IPS-NIHi7 (cell line): ENCODE data around the gene GALNT10.

ENCODE experiments used
- DNase-seq: peaks from one replicate; pipeline ENCODE4 v3.0.0; 2012; ENCODE audit warnings: mixed read lengths; ENCODE audit errors: extremely low spot score

The GALNT10 gene

GRCh38 chr5:154267516-154267915 is 77.0 kb downstream of the GALNT10 start:
- no peak for DNase-seq

GRCh38 chr5:154268073-154268472 is 77.5 kb downstream of the GALNT10 start:
- no peak for DNase-seq

GRCh38 chr5:154269414-154269813 is 78.9 kb downstream of the GALNT10 start:
- no peak for DNase-seq

GRCh38 chr5:154271466-154271865 is 80.9 kb downstream of the GALNT10 start:
- no peak for DNase-seq

- no peak for DNase-seq
Measured at GRCh38 chr5:154271936-154272514, 81.5 kb downstream of the GALNT10 start.

- no peak for DNase-seq
Measured at GRCh38 chr5:154273028-154273617, 82.6 kb downstream of the GALNT10 start.

- DNase-seq: no peak
Measured at GRCh38 chr5:154273963-154274827, 83.7 kb downstream of the GALNT10 start.

- no peak for DNase-seq
Measured at GRCh38 chr5:154274828-154275185, 84.3 kb downstream of the GALNT10 start.

GRCh38 chr5:154275566-154275965 is 85.0 kb downstream of the GALNT10 start:
- DNase-seq: no peak

GRCh38 chr5:154276261-154276972 is 85.9 kb downstream of the GALNT10 start:
- no peak for DNase-seq

- DNase-seq: no peak
Measured at GRCh38 chr5:154276973-154277331, 86.4 kb downstream of the GALNT10 start.

- no peak for DNase-seq
Measured at GRCh38 chr5:154277499-154277898, 87.0 kb downstream of the GALNT10 start.

GRCh38 chr5:154278186-154278585 is 87.7 kb downstream of the GALNT10 start:
- no peak for DNase-seq

- DNase-seq: no peak
Measured at GRCh38 chr5:154278908-154279307, 88.4 kb downstream of the GALNT10 start.

GRCh38 chr5:154284433-154284832 is 93.9 kb downstream of the GALNT10 start:
- no peak for DNase-seq

- no peak for DNase-seq
Measured at GRCh38 chr5:154285661-154286408, 95.3 kb downstream of the GALNT10 start.

- peak; percentile 18 for DNase-seq
Measured at GRCh38 chr5:154286557-154286956, 96.0 kb downstream of the GALNT10 start.

GRCh38 chr5:154287136-154287535 is 96.6 kb downstream of the GALNT10 start:
- peak; percentile 62 for DNase-seq

GRCh38 chr5:154288145-154288544 is 97.6 kb downstream of the GALNT10 start:
- DNase-seq: no peak

- no peak for DNase-seq
Measured at GRCh38 chr5:154291917-154292316, 101.4 kb downstream of the GALNT10 start.

- DNase-seq: no peak
Measured at GRCh38 chr5:154293219-154293618, 102.7 kb downstream of the GALNT10 start.

- no peak for DNase-seq
Measured at GRCh38 chr5:154295551-154295950, 105.0 kb downstream of the GALNT10 start.
